GM18498 (cell line): ENCODE measurements around the gene MATR3.
"Not testable (repeated sequence)": the region's sequence is repeated elsewhere in the genome, so short reads cannot be mapped to it uniquely, and the experiment has no call there.

Experiments used
- ATAC-seq: cut with Tn5 transposase; IDR thresholded peaks from one replicate; pipeline ENCODE4 v1.9.1; 2021; ENCODE audit warnings: mild to moderate bottlenecking, moderate library complexity; ENCODE audit not compliant: unreplicated experiment

MATR3 gene, protein sequence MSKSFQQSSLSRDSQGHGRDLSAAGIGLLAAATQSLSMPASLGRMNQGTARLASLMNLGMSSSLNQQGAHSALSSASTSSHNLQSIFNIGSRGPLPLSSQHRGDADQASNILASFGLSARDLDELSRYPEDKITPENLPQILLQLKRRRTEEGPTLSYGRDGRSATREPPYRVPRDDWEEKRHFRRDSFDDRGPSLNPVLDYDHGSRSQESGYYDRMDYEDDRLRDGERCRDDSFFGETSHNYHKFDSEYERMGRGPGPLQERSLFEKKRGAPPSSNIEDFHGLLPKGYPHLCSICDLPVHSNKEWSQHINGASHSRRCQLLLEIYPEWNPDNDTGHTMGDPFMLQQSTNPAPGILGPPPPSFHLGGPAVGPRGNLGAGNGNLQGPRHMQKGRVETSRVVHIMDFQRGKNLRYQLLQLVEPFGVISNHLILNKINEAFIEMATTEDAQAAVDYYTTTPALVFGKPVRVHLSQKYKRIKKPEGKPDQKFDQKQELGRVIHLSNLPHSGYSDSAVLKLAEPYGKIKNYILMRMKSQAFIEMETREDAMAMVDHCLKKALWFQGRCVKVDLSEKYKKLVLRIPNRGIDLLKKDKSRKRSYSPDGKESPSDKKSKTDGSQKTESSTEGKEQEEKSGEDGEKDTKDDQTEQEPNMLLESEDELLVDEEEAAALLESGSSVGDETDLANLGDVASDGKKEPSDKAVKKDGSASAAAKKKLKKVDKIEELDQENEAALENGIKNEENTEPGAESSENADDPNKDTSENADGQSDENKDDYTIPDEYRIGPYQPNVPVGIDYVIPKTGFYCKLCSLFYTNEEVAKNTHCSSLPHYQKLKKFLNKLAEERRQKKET

DNA sequence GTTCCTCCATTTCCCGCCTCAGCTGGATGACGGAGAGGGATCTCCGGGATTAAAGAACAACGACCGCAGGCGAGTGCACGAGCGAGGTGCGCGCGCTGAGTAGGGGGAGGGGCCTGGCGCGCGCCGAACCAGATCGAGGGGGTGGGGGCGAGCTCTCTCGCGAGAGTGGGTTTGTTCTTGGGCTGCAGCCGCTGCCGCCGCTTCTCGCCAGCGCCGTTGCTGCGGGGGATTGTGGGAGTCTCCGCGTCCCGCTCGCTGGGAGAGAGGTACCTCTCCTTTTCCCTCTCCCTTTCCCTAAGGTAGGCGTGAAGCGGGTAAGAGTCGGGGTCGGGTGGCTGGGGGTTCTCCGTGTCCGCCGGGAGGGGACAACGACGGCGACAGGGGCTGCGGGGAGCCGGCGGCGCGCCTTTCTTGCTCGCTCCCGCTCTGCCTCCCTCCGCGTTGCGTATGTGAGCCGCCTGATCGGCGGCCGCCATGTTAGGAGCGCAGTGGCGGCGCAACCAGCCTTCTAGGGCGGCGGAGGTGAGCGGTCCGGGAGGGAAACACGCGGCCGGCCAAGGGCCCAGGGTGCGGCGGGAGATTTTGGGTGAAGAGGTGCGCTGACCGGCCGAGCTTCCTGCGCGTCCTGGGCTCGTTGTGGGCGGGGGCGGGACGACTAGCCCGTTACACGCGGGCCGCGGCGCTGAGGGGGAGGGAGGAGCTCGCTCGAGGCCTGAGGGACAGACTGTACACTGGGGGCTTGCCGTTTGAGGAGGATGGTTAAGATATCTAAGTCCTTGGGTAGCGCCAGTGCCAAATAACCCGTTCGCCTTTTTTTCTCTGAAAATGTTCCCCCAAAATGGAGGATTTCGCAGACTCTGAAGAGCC lies at the start of gene MATR3:
TSS of gene MATR3 (plus strand) at position 234 of the 867 bp plus-strand sequence. CDS start 13,676 bp downstream, outside the sequence.
- peak; percentile 83 for ATAC-seq

DNA sequence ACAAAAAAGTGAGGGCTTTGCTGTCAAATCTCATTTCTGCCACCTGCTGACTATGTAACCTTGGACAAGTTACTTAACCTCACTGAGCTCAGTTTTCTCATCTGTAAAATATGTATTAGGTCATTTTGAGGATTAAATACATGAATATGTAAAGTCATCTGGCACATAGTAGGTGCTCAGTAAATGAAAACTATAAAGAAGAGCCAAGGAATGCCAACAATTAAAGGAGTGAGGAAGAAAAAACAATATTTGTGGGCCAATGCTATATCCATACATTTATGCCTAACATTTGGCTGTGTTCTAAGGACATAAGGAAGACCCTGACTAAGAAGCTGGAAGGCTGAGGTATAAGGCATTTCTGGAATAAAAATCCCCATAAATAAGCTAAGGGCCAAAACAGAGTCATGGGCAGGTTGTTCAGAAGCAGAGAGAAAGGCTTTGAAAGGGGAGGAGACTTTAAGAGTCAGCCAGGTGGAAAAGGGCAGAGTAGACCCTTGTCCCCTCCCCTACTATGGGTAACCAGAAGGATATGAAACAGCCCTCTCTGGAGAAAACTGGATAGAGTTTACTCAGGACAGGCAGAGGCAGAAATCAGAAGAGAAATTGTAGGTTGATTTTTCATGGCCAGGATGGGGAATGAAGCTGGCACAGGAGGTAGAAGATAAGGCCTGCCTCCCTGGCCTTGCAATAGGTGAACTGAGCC lies 47.8 kb upstream of the MATR3 start:
- no peak for ATAC-seq

DNA sequence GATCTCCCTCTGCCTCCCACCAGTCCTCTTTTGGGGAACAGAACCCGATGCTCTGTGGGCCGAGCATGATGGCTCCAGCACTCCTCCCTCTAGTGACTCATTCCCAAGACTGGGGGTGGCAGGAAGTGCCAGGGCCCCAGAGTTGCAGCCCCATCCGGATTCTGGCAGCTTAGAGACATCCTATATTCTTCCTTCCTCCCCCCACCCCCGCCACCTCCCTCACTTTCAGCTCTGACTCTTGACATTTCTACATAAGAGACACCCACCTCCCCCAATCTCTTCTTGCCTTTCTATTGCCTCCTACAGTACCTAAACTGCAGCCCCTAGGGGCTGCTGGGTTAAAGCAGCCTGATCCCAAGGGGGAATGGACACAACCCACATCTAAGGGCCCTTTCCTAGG lies 47.1 kb upstream of the MATR3 start:
- ATAC-seq: no peak

DNA sequence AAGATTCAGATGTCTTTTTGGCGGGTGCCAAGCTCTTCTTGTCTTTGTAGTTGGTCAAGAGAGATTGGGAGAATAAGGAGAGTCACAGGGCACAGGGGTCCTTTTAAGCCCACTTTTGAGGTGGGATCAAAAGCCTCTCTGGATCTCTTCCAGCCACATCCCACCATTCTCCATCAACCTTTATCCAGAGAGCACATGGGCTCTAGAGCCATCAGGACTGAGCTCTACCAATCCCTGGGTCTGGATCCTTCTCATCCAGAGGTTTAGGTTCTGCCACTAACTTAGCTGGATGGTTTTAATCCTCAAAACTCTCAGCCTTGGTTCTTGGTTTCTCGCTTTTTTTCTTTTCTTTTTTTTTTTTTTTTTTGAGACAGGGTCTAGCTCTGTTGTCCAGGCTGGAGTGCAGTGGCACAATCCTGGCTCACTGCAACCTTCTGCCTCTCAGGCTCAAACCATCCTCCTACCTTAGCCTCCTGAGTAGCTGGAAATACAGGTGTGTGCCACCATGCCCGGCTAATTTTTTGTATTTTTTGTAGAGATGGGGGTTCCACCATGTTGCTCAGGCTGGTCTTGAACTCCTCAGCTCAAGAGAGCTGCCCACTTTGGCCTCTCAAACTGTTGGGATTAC lies 44.6 kb upstream of the MATR3 start:
- ATAC-seq: no peak

DNA sequence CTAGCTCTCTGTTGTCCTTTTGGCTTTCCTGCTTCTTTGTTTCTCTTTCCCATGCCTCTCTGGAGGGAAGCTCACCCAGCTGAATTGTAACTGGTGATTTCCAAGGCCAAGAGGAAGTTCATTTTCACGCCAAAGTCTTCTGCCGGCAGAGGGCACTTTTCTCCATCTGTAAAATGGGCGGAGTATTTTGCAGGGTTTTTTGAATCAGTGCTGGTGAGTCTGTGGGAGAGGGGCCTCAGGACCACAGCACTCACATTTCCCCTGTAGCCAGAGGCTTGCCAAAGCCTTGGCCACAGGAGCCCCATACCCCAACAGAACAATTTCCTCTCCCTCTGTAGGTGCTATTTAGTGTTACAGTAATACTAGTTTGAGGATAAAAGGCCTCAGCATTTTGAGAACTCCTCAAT lies 42.3 kb upstream of the MATR3 start:
- ATAC-seq: no peak

DNA sequence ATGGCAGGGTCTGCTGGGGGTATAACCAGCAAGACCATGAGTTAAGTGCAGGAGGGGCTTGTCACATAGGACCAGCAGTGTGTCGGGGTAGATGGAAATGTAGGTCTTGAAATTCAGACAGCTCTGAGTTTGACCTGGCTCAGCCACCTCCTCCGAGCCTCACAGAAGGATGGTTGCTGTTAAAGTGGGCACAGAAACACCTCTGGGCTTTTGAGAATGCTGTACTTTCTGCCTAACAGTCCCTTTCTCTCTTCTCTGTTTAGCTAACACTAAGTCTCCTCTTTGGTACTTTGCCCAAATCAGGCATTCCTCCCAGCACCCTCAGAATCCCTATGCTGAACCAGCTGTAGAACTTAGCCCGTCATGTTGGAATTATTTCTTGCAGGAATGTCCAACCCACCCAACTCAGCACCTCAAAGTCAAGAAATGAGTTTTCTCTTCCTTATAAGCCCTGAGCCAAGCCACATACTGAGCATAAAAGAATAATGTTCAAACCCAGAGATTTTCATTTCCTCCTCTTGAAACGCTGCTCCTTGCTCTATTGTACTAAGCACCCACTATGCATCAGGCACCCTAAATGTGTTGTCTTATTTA lies 41.7 kb upstream of the MATR3 start:
- no peak for ATAC-seq

DNA sequence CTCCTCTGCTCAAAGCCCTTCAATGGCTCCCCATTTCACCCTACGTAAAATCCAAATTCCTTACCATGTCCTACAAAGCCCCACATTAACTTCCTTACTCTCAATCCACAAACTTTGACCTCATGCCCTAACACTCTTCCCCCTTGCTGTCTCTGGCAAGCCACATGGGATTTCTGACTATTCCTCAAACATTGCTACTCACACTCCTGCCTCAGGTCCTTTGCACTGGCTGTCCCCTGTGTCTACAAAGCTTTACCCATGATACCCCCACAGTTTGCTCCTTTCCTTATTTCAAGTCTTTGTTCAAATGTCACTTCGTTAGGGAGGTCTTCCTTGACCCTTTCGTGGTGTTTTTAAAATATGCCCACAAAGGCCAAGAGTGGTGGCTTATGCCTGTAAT lies 40.4 kb upstream of the MATR3 start:
- no peak for ATAC-seq

DNA sequence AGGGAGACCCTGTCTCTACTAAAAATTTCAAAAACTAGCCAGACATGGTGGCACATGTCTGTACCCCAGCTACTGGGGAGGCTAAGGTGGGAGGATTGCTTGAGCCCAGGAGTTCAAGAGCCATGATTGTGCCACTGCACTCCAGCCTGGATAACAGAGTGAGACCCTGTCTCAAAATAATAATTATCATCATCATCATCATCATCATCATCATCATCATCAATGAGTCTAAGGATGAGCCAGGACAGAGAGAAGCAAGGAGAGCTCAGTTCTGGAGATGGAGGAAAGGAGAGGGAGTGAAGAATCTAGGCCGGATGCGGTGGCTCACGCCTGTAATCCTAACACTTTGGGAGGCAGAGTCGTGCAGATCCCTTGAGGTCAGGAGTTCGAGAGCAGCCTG lies 36.7 kb upstream of the MATR3 start:
- no peak for ATAC-seq

DNA sequence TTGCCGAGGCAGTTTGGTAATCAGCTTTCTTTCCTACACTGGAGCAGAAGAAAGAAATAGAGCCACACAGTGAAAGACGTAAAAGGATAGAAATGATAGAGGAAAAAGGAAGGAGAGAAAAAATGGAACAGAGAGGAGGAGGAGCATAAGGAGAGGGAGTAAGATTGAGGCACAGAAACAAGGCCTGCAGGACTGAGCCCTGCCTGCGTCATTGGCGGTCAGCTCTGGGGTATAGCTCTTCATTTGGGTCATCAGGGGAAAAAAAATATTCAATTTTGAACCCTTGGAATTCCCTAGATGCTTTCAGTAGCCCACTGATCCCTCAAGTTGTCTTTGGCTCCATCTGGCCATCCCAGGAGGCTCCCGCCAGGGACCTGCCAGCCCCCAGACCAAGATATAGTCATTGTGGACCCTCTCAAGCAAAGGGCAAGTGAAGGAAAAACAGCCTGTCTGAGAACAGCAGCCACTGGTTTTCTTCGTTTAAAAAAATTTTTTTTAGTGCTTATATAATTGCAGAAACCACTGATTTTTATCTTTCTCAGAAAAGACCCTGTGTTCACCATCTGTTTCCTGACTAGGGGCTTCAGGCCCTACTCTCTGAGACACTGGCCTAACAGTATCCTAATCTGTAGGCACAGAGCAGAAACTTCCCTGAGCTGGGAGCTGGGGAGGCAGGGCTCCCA lies 31.3 kb upstream of the MATR3 start:
- no peak for ATAC-seq

DNA sequence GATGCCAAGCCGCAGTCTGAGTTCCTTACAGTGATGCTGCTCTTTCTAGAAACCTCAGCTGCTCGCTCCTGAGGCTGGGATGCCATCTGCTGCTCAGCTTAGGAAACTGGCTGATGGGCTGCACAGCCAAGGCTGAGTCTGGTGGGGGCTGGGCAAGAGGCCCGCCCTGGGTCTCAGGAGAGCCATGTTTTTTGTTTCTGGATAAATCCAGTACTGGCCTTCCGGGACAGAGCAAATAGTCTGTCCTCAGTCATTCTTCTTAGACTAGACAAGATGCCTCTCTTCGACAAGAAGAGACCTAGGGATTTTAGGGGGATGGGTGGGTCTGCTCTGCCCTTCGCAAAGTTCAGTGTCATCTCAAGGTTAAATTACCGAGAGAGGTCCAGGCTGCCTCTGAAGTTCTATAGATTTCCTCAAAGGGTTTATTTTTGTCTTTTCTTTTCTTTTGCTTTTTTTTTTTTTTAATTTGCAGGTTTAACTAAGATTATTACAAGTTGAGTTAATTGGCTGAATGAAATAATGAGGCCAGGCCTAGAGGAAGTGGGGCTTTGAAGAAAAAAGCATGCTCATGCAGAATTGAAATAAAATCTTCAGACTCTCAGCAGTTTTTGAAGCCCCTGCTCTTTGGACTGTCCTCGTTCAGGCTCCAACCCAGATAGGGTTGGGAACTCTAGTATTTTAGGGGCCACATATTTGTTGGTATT lies 30.6 kb upstream of the MATR3 start:
- ATAC-seq: peak; percentile 79

DNA sequence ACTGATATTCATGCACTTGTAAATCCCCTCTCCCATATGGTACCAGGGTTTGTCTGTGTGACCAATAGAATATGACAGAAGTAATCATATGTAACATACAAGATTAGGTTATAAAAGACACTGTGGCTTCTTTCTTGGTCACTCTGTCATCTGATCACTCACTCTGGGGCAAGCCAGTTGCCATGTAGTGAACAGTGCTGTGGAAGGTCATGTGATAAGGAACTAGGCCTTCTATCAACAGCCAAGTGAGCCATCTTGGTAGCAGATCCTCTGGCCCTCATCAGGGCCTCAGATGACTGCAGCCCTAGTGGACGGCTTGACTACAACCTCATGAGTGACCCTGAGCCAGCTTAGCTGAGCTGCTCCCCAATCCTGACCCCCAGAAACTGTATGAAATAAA lies 30.0 kb upstream of the MATR3 start:
- ATAC-seq: no peak

DNA sequence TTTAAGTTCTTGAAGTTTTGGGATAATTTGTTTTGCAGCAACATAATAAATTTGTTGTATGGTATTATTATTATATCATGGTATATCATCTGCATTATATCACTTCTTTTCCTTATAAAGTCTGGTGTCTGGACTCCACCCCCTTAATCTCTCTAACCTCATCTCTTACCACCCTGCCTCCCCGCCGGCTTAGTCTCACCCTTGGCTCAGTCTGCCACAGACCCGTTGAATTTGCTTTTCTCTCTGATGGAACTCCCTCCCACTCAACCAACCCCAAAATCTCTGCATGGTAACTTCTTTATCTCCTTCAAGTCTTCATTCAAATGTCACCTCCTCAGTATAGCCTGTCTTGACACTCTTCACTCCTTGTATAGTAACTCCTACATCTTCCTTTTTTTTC lies 29.6 kb upstream of the MATR3 start:
- ATAC-seq: no peak

DNA sequence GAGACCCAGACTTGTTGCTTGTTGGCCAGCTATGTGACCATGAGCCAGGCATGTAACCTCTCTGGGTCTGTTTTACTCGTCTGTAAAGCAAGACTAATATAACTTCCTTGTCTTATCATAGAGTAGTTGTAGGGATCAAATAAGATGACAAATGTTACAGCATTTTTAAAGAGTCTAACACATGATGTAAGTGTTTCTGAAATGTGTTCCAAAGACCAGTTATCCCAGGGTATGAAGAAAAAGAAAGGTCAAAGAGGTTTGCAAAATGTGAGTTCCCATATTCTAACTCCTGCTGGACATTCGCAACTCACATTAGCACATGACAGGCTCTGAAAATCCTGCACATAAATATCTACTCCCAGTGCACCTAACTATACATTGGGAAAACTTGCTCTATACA lies 28.5 kb upstream of the MATR3 start:
- no peak for ATAC-seq

DNA sequence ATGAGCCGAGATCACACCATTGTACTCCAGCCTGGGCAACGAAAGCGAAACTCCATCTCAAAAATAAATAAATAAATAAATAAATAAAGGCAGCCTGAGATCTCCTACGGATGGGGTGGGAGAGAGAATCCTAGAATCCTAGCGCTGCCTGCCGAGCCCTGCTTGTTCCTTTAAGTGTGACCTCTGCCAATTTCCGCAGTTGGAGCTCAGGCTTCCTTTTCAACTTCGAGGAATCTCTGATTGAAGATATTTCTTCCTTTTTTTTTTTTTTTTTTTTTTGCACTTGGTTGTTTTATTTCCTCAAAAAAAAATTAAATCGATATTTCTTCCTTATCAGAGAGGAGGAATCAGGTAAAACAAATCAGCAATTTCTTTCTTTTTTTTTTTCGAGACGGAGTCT lies 27.3 kb upstream of the MATR3 start:
- ATAC-seq: no peak

DNA sequence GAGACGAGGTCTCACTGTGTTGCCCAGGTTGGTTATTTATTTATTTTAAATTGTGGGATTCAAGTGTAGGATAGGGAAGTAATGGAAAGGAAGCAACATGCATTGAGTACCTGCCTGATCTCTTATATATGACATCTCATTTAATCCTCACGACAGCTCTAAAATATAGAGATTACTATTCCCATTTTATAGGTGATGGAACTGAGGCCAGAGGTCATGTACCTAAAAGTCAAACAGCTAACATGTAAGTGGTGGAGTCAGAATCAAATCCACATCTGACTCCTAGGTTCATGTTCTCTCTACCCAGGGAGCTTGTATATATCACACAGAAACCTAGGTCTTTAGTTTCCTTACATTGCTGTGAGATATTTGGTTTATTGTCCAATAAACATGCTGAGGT lies 26.1 kb upstream of the MATR3 start:
- ATAC-seq: no peak

DNA sequence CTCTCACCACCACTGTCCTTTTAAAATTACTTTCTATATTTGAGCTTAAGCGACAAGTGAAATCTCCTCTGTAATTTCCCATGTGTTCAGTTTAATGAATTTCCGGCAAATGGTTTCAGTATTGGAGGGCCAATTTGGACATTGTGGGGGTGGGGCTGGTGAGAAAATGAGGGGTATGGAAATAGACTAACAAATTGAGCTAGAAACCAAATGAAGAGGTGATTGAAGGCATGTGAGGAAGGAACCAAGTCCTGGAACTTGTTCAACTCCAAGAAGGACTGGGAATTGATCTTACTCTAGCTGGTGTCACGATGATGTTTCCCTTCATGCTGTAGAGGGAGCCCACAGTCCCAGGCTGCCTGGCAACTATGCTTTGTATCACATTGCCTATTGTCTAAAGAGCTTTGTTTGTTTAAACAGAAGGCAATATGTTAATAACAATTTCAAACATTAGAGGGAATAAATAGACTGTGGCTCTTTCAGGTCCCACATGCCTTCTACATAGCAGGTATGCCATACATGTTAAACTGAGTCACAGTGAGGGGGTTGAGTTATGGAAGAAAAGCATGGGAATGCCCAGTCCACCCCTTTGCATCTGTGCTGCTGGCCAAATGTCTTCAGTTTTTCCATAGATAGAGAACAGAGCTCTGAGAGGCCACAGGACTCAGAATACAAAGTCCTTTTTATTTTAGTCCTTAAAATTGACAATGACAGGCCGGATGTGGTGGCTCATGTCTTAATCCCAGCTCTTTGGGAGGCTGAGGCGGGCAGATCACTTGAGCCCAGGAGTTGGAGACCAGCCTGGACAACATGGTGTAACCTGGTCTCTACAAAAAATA lies 25.0 kb upstream of the MATR3 start:
- ATAC-seq: no peak

DNA sequence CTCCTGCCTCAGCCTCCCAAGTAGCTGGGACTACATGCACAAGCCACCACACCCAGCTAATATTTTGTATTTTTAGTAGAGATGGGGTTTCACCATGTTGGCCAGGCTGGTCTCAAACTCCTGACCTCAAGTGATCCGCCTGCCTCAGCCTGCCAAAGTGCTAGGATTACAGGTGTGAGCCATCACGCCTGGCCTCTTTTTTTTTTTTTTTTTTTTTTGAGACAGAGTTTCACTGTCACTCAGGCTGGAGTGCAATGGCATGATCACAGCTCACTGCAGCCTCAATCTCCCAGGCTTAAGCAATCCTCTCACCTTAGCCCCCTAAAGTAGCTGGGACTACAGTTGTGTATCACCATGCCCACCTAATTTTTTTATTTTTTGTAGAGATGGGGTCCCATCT lies 22.8 kb upstream of the MATR3 start:
- not testable (repeated sequence) for ATAC-seq
